ENCODE measurements around the gene LRRC41. TPM values are rescaled to one million over a fixed set of nuclear protein-coding genes. Genes with fewer than 3 reads are reported as not detected.

Gene LRRC41
- total RNA-seq, 1 experiment from 2014 or later, result 38.1 TPM

- Histone ChIP-seq H3K79me2 (ENCODE audit: insufficient read depth, low read length) (no peaks in the 10 kb centered on the region), H3K9ac (ENCODE audit: low read length) (no peak overlapping the region), H3K4me3 (replicated peaks in 1 of 2; ENCODE audit: low read depth in 1 of 2, low read length in 2 of 2) (no peak overlapping the region), H3K4me2 (ENCODE audit: low read length) (no peak overlapping the region), H3K36me3 (ENCODE audit: control insufficient read depth in 1 of 2, insufficient read depth in 2 of 2, low read length in 2 of 2) (peaks cover 34 to 70% of the 10 kb centered on the region in 2 experiments), H4K20me1 (ENCODE audit: insufficient read depth) (no peaks in the 10 kb centered on the region), H3K27ac (ENCODE audit: low read depth, low read length) (no peak overlapping the region), H3K4me1 (ENCODE audit: control insufficient read depth in 1 of 2, insufficient read depth in 2 of 2, low read length in 2 of 2) (no peaks in the 10 kb centered on the region), H3K27me3 (ENCODE audit: insufficient read depth, low read length) (no peaks in the 10 kb centered on the region), H2AFZ (ENCODE audit: low read depth, low read length, poor library complexity, severe bottlenecking) (no peak overlapping the region), H3K9me2 (ENCODE audit: insufficient read depth) (no peaks in the 10 kb centered on the region), H3K9me3 (ENCODE audit: control insufficient read depth in 1 of 2, insufficient read depth in 1 of 2, low read depth in 1 of 2, low read length in 2 of 2) (no peaks in the 10 kb centered on the region)
- RAD21 ChIA-PET (ENCODE audit: low non-redundant PET in 1 of 2, low total read pairs in 2 of 2, uncharacterized antibody in 2 of 2, unreplicated experiment in 2 of 2), result no interaction called here
- intact Hi-C loops (cut with micrococcal nuclease), result no loop called here
- CTCF ChIA-PET, result no interaction called here
- BruUV-seq (replicated peaks), result no TSS peak
- TF ChIP-seq, protein P1, sequence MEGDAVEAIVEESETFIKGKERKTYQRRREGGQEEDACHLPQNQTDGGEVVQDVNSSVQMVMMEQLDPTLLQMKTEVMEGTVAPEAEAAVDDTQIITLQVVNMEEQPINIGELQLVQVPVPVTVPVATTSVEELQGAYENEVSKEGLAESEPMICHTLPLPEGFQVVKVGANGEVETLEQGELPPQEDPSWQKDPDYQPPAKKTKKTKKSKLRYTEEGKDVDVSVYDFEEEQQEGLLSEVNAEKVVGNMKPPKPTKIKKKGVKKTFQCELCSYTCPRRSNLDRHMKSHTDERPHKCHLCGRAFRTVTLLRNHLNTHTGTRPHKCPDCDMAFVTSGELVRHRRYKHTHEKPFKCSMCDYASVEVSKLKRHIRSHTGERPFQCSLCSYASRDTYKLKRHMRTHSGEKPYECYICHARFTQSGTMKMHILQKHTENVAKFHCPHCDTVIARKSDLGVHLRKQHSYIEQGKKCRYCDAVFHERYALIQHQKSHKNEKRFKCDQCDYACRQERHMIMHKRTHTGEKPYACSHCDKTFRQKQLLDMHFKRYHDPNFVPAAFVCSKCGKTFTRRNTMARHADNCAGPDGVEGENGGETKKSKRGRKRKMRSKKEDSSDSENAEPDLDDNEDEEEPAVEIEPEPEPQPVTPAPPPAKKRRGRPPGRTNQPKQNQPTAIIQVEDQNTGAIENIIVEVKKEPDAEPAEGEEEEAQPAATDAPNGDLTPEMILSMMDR (IDR thresholded peaks at IDR 0.05 in 2 of 3, conservative IDR thresholded peaks at IDR 0.05 in 1 of 3; ENCODE audit: borderline replicate concordance in 1 of 3, insufficient read depth in 1 of 3, low read depth in 2 of 3, low read length in 2 of 3), result no peak
- TF ChIP-seq, protein P2, sequence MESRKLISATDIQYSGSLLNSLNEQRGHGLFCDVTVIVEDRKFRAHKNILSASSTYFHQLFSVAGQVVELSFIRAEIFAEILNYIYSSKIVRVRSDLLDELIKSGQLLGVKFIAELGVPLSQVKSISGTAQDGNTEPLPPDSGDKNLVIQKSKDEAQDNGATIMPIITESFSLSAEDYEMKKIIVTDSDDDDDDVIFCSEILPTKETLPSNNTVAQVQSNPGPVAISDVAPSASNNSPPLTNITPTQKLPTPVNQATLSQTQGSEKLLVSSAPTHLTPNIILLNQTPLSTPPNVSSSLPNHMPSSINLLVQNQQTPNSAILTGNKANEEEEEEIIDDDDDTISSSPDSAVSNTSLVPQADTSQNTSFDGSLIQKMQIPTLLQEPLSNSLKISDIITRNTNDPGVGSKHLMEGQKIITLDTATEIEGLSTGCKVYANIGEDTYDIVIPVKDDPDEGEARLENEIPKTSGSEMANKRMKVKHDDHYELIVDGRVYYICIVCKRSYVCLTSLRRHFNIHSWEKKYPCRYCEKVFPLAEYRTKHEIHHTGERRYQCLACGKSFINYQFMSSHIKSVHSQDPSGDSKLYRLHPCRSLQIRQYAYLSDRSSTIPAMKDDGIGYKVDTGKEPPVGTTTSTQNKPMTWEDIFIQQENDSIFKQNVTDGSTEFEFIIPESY (IDR thresholded peaks at IDR 0.05; ENCODE audit: extremely low read depth, insufficient replicate concordance, low read length), result no peak
- TF ChIP-seq ZFX (IDR thresholded peaks at IDR 0.05), result no peak
- no peak for DNase-seq (ENCODE audit: low read depth, low spot score)
- ATAC-seq, result no peak
- POLR2A ChIA-PET, result no interaction called here
Observed at GRCh38 chr1:46277658-46278373, 25.6 kb downstream of the LRRC41 start.

DNA sequence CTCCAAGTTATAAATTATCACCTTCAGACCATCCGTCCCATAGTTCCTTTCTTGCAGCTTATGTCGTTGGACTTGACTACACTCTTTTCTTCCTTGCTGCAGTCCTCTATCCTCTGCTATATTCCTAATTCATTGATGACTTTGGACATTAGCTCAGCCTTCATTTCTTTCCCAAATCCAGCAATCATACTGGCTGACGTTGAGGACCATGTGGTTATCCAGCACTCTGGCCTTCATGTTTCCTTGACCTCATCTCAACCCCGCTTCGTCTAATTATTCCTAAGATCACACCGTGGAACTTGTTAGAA lies 28.4 kb downstream of the LRRC41 start:
- H2AFZ ChIP-seq (ENCODE audit: low read depth, low read length, poor library complexity, severe bottlenecking), result no peak overlapping the region
- CTCF ChIA-PET, result no interaction called here
- H4K20me1 ChIP-seq (ENCODE audit: insufficient read depth), result no peaks in the 10 kb centered on the region
- no peak overlapping the region for H3K4me3 ChIP-seq (replicated peaks in 1 of 2; ENCODE audit: low read depth in 1 of 2, low read length in 2 of 2)
- H3K36me3 ChIP-seq (ENCODE audit: control insufficient read depth in 1 of 2, insufficient read depth in 2 of 2, low read length in 2 of 2), result peaks cover 52 to 80% of the 10 kb centered on the region in 2 experiments
- H3K9me2 ChIP-seq (ENCODE audit: insufficient read depth), result no peaks in the 10 kb centered on the region
- H3K27me3 ChIP-seq (ENCODE audit: insufficient read depth, low read length), result no peaks in the 10 kb centered on the region
- no peak overlapping the region for H3K4me2 ChIP-seq (ENCODE audit: low read length)
- intact Hi-C loops (cut with micrococcal nuclease), result no loop called here
- H3K4me1 ChIP-seq (ENCODE audit: control insufficient read depth in 1 of 2, insufficient read depth in 2 of 2, low read length in 2 of 2), result no peaks in the 10 kb centered on the region
- POLR2A ChIA-PET, result no interaction called here
- no TSS peak for BruUV-seq (replicated peaks)
- DNase-seq (ENCODE audit: low read depth, low spot score) (no peak), ATAC-seq (no peak)
- H3K79me2 ChIP-seq (ENCODE audit: insufficient read depth, low read length), result no peaks in the 10 kb centered on the region
- no peak overlapping the region for H3K9ac ChIP-seq (ENCODE audit: low read length)
- H3K9me3 ChIP-seq (ENCODE audit: control insufficient read depth in 1 of 2, insufficient read depth in 1 of 2, low read depth in 1 of 2, low read length in 2 of 2), result no peaks in the 10 kb centered on the region
- RAD21 ChIA-PET (ENCODE audit: low non-redundant PET in 1 of 2, low total read pairs in 2 of 2, uncharacterized antibody in 2 of 2, unreplicated experiment in 2 of 2), result no interaction called here
- no peak overlapping the region for H3K27ac ChIP-seq (ENCODE audit: low read depth, low read length)
- TF ChIP-seq POLR2A (IDR thresholded peaks at IDR 0.05; ENCODE audit: borderline replicate concordance, extremely low read depth, insufficient read depth, insufficient read length) (no peak), SP1 (IDR thresholded peaks at IDR 0.05; ENCODE audit: low read depth) (no peak), EZH2 (IDR thresholded peaks at IDR 0.05) (no peak), MAX (IDR thresholded peaks at IDR 0.05) (no peak), SRF (IDR thresholded peaks at IDR 0.05; ENCODE audit: low read depth) (no peak), ELF1 (IDR thresholded peaks at IDR 0.05; ENCODE audit: borderline replicate concordance, low read depth) (no peak), ZFX (IDR thresholded peaks at IDR 0.05) (no peak), EZH2phosphoT487 (IDR thresholded peaks at IDR 0.05; ENCODE audit: borderline replicate concordance) (no peak), POLR2AphosphoS5 (IDR thresholded peaks at IDR 0.05; ENCODE audit: low read depth, low read length) (no peak), RAD21 (IDR thresholded peaks at IDR 0.05; ENCODE audit: low read depth) (no peak), JUND (IDR thresholded peaks at IDR 0.05) (no peak), ZNF274 (IDR thresholded peaks at IDR 0.05; ENCODE audit: low read depth, low read length) (no peak), FOSL1 (IDR thresholded peaks at IDR 0.05; ENCODE audit: low read depth) (no peak)
- TF ChIP-seq, protein P2 (IDR thresholded peaks at IDR 0.05; ENCODE audit: extremely low read depth, insufficient replicate concordance, low read length), result no peak
